SK-MEL-5 (cell line): Measurements from ENCODE around the gene SETBP1. TPM values are rescaled to one million over a fixed set of nuclear protein-coding genes. Genes with fewer than 3 reads are reported as not detected.

Experiments
- DNase-seq: peaks from one replicate; pipeline ENCODE4 v3.0.0-alpha.2; 2016; ENCODE audit warnings: low read depth, low spot score
- in situ Hi-C: cut with HindIII; loops from 2 replicates; pipeline ENCODE4 v1.10.0; 2016; ENCODE audit warnings: low sequenced_read_pairs, high pct_unique_total_duplicates, low pct_unique_long_range_greater_than_20kb
- total RNA-seq: library from RNA; depleted of rRNA; stranded (reverse); fragments of >200 nt; shearing (Covaris generic); gene quantifications from 2 replicates; pipeline ENCODE4 v1.2.3, GENCODE V29; 2014

The SETBP1 gene
- total RNA-seq, 1 experiment from 2014 or later, result 2.3 TPM

DNA sequence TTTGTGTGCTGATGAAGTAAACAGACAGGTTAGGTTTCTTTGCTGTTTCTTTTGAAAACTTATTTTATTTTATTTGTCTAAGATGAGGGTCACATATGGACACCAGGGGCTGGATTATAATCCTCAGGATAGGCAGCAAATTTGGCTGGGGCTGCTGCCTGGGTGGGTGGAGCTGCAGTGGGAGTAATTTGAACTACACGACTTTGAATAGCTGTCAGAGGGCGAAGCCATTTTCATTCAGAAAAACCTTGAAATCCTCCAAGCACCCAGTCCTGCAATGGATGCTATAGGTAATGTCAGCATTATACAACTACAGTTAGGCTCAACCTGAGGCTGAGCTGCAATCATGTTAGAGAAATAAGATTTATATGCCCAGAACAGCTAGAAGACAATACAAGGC lies 16.6 kb downstream of the SETBP1 start:
- DNase-seq, result no peak
- in situ Hi-C loops, result no loop called here

DNA sequence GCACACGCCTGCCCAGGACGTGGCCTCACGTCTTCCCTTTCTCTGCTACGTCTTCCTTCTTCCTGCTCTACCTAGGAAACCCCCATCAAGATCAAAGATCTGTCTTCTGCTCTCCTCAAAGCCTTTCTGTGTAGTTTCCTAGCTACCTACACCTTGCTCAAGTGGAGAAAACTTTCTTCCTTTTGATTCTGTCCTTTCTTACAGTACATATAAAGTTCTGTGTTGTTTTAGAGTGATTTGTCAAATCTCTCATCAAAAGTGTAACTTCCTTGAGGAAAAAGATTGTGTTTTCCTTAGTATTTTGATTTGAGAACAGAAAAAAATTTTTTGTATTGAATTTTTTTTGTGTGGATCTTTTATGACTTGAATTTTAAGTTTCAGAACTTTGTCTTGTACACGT lies 17.8 kb downstream of the SETBP1 start:
- in situ Hi-C loops, result no loop called here
- no peak for DNase-seq

DNA sequence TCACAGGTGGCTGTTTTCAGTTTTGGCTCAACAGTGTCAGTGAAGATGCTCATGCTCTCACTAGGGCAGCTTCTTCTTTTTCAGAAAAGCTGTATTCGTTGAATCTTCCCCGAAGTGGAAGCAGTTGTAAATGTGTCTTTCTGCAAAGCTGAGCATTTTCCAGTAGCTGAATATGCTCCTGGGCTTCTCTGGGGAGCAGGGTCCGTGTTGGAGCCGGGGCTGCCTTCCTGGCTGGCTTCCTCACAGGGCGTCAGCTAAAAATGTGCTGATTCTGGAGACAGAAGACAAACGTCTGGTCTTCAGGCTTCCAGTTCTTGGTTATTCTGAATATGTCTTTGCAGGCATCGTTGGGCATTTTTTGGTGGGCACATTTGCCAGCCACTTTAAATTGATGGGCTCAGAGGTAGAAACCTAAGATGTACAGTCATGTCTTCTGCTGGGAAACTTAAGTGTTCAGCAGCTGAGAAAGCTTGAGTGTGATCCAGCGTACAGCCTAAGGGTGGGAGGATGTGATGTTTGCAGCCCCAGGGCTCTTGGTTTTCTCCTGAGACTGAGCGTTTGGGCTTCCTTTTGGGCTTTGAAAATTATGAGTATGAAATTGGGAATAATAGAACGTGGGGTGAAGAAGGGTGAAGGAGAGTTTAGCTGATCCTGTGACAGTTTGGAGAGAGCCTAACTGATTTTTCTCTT lies 19.0 kb downstream of the SETBP1 start:
- in situ Hi-C loops, result no loop called here
- DNase-seq, result no peak

DNA sequence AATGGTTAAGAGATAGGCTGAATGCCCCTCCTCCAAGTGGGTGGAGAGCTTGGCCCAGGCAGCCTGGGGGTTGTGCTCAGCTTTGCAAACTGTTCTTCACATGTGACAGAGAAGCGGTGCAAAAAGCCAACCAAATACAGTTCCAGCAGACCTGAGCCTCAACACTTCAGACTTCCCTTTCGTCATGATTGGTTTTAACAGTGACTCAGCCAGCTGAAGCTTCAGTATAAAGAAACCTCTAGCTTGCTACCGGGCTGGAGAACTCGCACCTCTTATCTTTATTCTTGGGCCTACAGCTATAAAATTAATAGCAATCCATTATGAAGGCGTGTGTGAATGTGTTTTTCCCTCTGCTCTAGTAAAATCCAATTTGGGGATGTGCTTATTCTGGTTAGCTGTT lies 20.0 kb downstream of the SETBP1 start:
- DNase-seq, result no peak
- in situ Hi-C loops, result no loop called here

DNA sequence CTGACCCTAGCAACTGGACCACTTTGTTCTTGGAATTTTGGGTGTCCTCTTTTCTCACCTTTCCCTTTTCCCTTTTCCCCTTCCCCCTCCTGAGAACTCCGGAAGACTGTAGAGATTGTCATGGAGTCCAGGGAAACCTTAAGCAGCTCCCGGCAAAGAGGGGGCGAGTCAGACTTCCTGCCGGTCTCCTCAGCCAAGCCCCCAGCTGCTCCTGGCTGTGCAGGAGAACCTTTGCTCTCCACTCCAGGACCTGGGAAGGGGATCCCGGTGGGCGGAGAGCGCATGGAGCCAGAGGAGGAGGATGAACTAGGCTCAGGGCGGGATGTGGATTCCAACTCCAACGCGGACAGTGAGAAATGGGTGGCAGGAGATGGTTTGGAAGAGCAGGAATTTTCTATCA lies 20.5 kb downstream of the SETBP1 start:
- DNase-seq, result no peak

DNA sequence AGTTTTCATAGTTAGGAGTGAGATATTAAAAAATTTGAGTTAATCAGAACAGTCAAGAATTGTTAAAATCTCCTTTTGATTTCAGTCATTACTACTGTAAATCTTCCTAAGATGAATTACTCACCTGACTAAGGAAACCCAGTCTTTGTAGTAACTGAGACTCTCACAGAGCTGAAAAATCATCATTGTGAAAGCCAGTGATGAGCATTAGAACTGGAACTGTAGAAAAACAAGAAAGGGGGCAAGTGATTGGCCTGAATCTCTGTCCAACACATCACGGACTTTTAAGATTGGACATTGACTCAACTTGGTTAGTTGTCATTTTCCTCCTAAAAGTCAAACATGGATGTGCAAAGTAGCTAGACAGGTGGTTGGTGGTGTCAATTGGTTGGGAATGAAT lies 21.9 kb downstream of the SETBP1 start:
- in situ Hi-C loops, result no loop called here
- DNase-seq, result no peak

More for the DNA sequence above, 20.5 kb downstream of the SETBP1 start:
- in situ Hi-C loops, result no loop called here

DNA sequence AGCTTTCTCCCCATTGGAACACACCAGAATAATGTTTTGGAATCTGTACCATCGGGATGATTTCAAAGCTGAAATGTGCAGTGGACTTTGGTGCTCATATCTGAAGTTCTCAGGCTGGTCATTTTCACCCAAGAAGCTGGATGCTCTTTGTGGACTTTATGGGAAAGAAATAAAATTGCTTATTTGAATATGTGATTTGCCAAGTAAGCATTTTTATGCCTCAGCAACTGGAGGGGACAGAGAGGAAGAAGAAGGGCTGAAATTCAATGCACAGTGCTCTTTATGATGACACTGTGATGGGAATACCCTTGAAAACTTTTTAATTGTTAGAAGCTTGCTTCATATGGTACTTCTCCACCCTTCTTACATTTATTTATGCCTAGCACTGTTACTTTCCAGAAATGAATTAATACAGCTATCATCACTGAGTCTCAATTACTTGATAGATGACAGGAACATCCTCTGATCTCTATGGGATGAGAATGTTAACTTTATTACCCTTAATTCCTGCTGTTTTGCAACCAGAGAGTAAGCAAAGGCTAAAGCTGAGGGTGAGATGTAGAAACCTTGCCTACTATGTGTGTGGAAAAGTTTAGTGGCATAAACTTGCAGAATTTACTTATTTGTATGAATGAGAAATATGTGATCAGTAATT lies 23.6 kb downstream of the SETBP1 start:
- in situ Hi-C loops, result no loop called here
- DNase-seq, result no peak

DNA sequence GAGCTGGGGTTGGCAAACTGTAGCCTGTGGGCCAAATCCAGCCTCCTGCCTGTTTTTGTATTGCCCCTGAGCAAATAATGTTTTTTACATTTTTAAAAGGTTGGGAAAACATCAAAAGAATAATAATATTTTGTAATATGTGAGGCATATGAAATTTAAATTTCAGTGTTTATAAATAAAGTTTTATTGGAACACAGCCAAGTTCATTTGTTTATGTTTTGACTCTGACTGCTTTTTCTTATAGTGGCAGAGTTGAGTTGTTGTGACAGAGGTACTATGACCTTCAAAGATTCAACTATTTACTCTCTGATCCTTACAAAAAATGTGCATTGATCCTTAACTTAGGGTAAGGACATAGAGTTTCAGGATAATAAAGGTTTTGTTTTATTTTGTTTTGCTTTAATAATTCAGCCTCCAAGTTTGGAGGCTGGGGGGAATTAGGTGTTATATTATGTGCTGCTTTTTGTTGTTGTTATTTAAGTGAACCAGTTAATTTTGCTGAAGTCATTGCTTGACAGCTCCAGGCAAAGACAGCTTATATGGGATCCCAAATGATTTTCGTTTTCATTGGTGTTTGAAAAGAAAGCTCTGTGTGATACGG lies 24.5 kb downstream of the SETBP1 start:
- in situ Hi-C loops, result no loop called here

DNA sequence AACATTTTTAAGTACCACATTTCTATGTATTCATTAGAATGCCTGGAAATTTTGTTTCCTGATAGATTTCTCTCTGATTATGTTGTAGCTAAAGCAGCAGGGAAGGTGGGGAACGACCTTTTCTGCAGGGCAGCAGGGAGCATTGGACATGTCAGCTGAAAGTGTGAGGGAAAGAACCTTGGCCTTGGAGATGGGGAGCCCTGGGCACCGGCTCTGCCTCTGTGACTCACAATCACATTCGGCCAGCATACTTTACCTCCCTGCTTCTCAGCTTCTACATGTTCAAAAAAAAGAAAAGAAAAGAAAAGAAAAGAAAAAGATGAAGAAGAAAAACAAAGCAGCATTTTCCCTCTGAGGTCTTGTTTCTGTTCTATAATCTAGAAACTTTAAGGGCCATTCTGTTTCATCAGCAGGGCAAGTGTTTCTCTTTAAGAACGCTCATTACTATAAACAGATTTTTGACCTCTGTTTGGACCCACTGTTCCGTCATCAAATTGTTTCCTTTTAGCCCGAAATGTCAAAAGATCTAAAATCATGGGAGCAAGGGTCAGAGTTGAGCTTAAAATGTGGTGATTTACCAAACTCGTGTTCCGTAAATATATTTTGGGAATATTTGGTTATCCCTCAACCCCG lies 27.9 kb downstream of the SETBP1 start:
- no peak for DNase-seq
- in situ Hi-C loops, result no loop called here

More for the DNA sequence above, 24.5 kb downstream of the SETBP1 start:
- no peak for DNase-seq

DNA sequence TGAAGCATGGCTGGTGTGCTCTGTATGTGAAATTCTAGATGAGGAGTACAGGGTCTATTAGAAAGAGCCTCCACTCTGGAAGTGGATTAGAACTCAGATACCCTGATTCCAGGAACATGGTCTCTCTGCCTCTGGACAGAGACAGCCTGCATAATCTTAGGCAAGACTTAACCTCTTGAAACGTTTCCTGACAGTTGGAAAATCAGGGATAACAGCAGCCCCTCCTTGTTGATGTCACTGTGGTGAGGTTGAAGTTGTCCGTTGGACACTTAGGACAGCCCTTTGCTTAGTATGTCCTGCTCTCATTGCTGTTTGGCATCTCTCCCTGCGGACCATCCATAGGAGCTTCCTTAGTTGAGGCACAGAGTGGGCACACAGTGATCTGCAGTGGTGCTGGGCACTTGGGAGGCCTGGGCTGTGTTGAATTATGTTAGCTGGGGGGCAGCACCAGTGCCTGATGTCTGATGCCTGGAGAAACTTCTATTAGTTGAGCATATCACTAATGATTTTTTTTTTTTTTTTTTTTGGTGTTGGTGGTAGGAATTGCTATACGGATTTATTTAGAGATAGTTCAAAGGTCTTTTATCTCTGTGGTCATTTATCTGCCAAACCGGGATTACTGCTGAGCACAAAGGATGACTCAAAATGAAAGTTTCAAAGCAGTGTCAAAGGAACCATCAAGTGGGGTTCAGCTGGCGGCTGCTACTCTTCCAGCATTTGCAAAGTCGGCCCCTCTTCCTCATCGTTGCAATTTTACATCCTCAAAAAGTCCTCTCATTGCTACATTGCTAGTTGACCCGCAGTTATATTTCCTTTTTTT lies 28.8 kb downstream of the SETBP1 start:
- no peak for DNase-seq
- in situ Hi-C loops, result no loop called here

DNA sequence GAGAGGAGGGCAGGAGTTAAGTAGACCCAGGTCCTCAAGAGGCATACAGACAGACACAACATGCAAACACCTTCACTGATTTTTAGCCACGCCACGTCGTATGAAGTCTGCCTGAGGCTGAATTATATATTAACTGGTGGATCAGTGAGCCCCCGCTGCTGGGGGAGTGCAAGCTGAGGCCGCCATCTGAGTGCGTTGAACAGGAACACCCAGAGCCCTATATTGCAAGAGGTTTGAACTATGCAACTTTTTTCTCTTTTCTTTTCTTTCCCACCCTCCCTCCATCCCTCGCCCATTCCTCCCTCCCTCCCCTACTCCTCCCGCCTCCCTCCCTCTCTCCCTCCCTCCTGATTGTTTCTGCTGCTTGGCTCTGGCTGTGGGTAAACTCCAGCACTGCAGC lies 30.2 kb downstream of the SETBP1 start:
- DNase-seq, result no peak
- in situ Hi-C loops, result no loop called here

DNA sequence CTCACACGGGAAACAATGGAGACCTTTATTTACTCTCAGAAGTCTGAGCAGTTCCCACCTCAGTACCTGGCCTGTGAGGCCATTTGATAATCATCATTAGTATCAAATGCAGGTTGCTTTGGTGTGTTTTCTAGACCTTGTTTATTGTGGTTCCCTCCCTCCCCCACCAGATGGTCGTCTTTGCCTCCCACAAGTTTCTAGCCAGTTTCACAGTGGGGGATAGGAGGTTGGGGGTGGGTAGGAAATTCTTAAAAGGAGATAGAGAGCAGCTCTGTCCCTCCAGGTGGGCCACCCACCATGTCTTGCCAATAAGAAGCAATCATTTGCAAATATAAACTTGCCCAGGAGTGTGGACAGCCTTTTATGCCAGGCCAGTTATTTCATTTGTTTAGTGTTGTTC lies 31.3 kb downstream of the SETBP1 start:
- in situ Hi-C loops, result no loop called here
- DNase-seq, result no peak

DNA sequence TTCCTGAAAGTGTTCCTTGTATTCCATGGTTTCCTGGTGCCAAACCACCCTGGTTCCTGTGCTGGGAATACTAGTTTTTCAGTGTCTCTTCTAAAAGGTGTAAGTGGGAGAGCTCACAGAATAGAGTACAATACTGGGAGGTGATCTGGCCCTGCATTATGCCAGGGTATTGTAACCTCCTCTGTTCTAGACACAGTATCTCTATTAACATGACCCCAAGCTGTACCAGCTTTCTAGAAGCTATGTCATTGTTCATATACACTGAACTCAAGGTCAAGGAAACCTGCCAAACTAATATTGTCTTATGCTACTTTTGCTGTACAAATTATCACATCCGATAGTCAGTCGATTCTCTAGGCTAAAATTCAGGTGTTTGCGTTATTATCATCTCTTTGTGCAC lies 32.7 kb downstream of the SETBP1 start:
- no peak for DNase-seq
- in situ Hi-C loops, result no loop called here

DNA sequence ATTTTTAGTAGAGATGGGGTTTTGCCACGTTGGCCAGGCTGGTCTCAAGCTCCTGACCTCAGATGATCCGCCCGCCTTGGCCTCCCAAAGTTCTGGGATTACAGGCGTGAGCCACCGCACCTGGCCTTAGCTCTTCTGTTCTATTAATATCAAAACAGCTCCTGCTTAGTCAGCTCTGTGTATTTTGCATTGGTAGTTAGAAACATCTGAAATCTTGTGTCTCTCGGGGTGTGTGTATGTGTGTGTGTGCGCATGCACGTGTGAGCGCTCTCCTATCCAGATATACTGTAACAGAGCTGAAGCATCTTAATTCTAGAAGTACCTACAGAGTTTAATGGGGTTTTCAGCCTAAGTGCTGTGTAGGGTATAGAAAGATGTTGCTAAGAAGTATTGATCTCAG lies 33.7 kb downstream of the SETBP1 start:
- no peak for DNase-seq
- in situ Hi-C loops, result no loop called here

DNA sequence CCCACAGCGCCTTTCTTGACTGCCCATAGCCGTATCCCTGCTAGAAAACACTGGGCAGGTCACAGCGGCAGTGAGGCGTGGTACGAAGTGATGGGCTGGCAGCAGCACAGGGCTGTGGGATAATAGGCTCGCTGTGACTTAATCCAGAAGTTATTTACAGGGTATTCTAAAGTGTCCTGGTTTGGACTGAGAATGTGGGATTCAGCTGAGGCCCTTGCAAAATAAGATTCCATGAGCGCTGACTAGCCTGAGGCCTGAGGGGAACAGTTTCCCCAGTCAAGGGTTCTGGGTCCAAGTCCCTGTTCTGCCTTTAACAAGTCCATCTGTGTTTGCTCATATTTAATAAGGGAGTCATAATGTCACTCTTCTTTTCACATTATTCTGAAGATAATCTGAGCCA lies 34.6 kb downstream of the SETBP1 start:
- DNase-seq, result no peak

DNA sequence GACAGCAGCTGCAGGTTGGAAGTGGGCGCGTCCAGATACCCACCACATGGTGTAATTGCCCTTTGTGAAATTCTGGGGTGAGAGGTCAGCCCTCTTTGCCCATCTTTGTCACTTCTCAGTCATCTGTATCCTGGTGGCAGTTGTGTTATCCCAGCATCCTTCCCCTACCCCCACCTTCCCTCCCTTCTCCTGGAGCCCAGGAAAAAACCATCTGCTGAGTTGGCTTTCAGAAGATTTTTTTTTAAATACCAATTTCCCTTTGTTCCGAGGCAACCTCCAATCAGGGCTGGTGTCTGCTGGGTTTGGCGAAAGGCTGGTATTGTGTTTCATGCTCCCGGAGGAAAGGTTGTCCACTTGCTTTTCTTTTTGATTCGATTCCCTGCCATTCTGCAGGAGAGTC lies 35.2 kb downstream of the SETBP1 start:
- no peak for DNase-seq
- in situ Hi-C loops, result no loop called here

More for the DNA sequence above, 34.6 kb downstream of the SETBP1 start:
- in situ Hi-C loops, result no loop called here

DNA sequence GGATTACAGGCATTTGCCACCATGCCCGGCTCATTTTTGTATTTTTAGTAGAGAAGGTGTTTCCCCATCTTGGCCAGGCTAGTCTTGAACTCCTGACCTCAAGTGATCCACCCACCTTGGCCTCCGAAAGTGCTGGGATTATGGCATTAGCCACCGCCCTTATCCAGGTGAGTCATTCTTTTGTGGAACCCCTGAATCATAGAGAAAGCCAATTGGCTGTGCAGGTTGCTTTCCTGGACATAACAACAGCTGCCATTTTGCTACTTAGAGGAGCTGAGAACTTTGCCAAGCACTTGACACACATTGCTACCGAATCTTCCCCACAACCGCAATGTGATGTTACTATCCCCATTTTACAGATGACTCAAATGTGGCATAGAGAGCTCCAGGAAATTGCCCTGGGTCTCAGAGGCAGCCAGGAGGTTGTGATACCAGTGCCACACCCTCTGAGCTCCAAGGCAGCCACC lies 36.0 kb downstream of the SETBP1 start:
- no peak for DNase-seq
- in situ Hi-C loops, result no loop called here
